HPDE6-E6E7 (cell line): Measurements from ENCODE around the gene TIGD2.

ENCODE experiments used
- DNase-seq: peaks from one replicate; pipeline ENCODE4 v3.0.0; 2011; ENCODE audit warnings: missing footprints; ENCODE audit errors: extremely low spot score

Gene TIGD2

DNA sequence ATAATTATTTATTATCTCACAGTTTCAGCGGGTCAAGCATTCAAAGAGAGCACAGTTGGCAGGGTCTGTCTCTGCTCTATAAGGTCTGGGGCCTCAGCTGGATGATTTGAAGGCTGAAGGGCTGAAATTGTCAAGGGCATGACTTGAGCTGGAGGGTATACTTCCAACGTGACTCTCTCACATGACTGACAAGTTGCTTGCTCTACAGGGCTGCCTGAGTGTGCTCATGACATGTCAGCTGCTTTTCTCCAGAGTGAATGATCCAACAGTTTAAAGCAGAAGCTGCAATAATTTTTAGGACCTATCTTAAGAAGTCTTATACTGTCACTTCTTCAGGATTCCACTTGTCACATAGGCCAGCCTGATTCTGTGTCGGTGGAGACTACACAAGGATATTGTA, 51.2 kb downstream of the TIGD2 start:
- DNase-seq, result no peak

DNA sequence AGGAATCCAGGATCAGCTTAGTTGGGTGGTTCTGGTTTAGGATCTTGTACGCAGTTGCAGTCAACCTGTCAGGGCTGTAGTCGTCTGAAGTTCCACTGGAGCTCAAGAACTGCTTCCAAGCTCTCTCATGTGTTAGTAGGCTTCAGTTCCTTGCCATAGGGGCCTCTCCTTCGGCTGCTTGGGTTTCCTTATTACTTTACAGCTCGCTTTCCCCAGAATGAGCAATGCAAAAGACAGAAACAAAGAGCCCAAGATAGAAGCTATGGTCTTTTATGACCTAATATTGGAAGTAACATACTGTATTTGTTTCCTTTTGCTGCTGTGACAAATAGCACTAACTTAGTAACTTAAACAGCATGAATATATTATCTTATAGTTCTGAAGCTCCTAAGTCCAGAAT, 51.7 kb downstream of the TIGD2 start:
- no peak for DNase-seq

DNA sequence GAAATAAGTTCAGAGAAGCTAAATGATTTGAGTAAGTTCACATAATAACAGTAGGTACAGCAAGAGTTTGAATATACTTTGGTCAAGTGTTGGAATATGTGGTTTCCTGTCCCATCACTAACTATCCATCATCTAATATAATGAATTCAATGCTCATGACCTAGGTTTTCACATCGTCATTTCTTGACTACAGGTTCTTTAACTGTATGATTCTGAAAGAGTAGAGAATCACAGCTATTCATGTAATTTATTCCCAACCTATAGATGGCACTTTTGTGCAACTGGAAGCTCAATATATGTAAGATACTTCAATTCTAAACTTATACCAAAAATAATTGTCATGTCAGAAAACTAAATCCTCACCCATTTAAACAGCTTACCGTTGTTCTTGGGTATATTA, 53.1 kb downstream of the TIGD2 start:
- DNase-seq, result no peak
